ENCODE results near the gene DST.

The DST gene

GRCh38 chr6:56459030-56459805 lies 183.5 kb downstream of the DST start:
- H3K27ac ChIP-seq = no peak overlapping the region
- TF ChIP-seq CTCF (conservative IDR thresholded peaks at IDR 0.05) = no peak

GRCh38 chr6:56458324-56458884 lies 184.3 kb downstream of the DST start:
- no peak for TF ChIP-seq CTCF (conservative IDR thresholded peaks at IDR 0.05)
- H3K27ac ChIP-seq = no peak overlapping the region

- no peak overlapping the region for H3K27ac ChIP-seq
- no peak for TF ChIP-seq CTCF (conservative IDR thresholded peaks at IDR 0.05)
These were observed 185.9 kb downstream of the DST start for GRCh38 chr6:56456785-56457184.

- TF ChIP-seq CTCF (conservative IDR thresholded peaks at IDR 0.05) = no peak
- no peak overlapping the region for H3K27ac ChIP-seq
These were observed 191.6 kb downstream of the DST start for GRCh38 chr6:56450882-56451739.

GRCh38 chr6:56450376-56450775 lies 192.3 kb downstream of the DST start:
- no peak overlapping the region for H3K27ac ChIP-seq

GRCh38 chr6:56448046-56448445 lies 194.6 kb downstream of the DST start:
- TF ChIP-seq CTCF (conservative IDR thresholded peaks at IDR 0.05) = no peak
- H3K27ac ChIP-seq = no peak overlapping the region

More at GRCh38 chr6:56450376-56450775, 192.3 kb downstream of the DST start:
- no peak for TF ChIP-seq CTCF (conservative IDR thresholded peaks at IDR 0.05)

GRCh38 chr6:56445818-56446217 lies 196.9 kb downstream of the DST start:
- H3K27ac ChIP-seq = no peak overlapping the region
- no peak for TF ChIP-seq CTCF (conservative IDR thresholded peaks at IDR 0.05)
